Measurements from ENCODE around the gene SORBS2. TPM values are rescaled to one million over a fixed set of nuclear protein-coding genes. Genes with fewer than 3 reads are reported as not detected.

Gene SORBS2
- total RNA-seq, 2 donors from 2014 or later: 28.0 to 77.4 TPM

- no peaks in the 10 kb centered on the region for H3K36me3 ChIP-seq
- no peaks in the 10 kb centered on the region for H3K27me3 ChIP-seq
- H3K27ac ChIP-seq: no peak overlapping the region
- H3K4me1 ChIP-seq: no peaks in the 10 kb centered on the region
- H3K9me3 ChIP-seq: no peaks in the 10 kb centered on the region
- DNase-seq: no peak
- intact Hi-C loops (cut with DNase I): no loop called here
- H3K4me3 ChIP-seq: no peak overlapping the region
- no peak for TF ChIP-seq CTCF (IDR thresholded peaks at IDR 0.05)
- H3K9ac ChIP-seq (ENCODE audit: low read depth in 2 of 2, low read length in 2 of 2): no peak overlapping the region
Observed at GRCh38 chr4:185734214-185734613, 77.8 kb downstream of the SORBS2 start.

GRCh38 chr4:185730849-185731608 lies 81.0 kb downstream of the SORBS2 start:
- Histone ChIP-seq H3K9ac (ENCODE audit: low read depth in 2 of 2, low read length in 2 of 2) (no peak overlapping the region), H3K27ac (no peak overlapping the region), H3K4me3 (no peak overlapping the region), H3K9me3 (no peaks in the 10 kb centered on the region), H3K4me1 (no peaks in the 10 kb centered on the region), H3K36me3 (no peaks in the 10 kb centered on the region), H3K27me3 (no peaks in the 10 kb centered on the region)
- TF ChIP-seq CTCF (IDR thresholded peaks at IDR 0.05): no peak
- intact Hi-C loops (cut with DNase I): no loop called here
- DNase-seq: no peak

GRCh38 chr4:185730387-185730786 lies 81.6 kb downstream of the SORBS2 start:
- Histone ChIP-seq H3K9me3 (no peaks in the 10 kb centered on the region), H3K9ac (ENCODE audit: low read depth in 2 of 2, low read length in 2 of 2) (no peak overlapping the region), H3K36me3 (no peaks in the 10 kb centered on the region), H3K4me3 (no peak overlapping the region), H3K27me3 (no peaks in the 10 kb centered on the region), H3K27ac (no peak overlapping the region), H3K4me1 (no peaks in the 10 kb centered on the region)
- no peak for DNase-seq
- intact Hi-C loops (cut with DNase I): no loop called here
- TF ChIP-seq CTCF (IDR thresholded peaks at IDR 0.05): no peak

GRCh38 chr4:185729391-185729804 lies 82.6 kb downstream of the SORBS2 start:
- Histone ChIP-seq H3K9me3 (no peaks in the 10 kb centered on the region), H3K9ac (ENCODE audit: low read depth in 2 of 2, low read length in 2 of 2) (no peak overlapping the region), H3K27me3 (no peaks in the 10 kb centered on the region), H3K4me3 (no peak overlapping the region), H3K4me1 (no peaks in the 10 kb centered on the region), H3K27ac (no peak overlapping the region), H3K36me3 (no peaks in the 10 kb centered on the region)
- intact Hi-C loops (cut with DNase I): no loop called here
- TF ChIP-seq CTCF (IDR thresholded peaks at IDR 0.05): no peak
- no peak for DNase-seq

- H3K27me3 ChIP-seq: no peaks in the 10 kb centered on the region
- H3K36me3 ChIP-seq: no peaks in the 10 kb centered on the region
- H3K4me1 ChIP-seq: no peaks in the 10 kb centered on the region
- no peak overlapping the region for H3K27ac ChIP-seq
- no peaks in the 10 kb centered on the region for H3K9me3 ChIP-seq
- intact Hi-C loops (cut with DNase I): no loop called here
- no peak for DNase-seq
- no peak for TF ChIP-seq CTCF (IDR thresholded peaks at IDR 0.05)
- H3K4me3 ChIP-seq: no peak overlapping the region
- H3K9ac ChIP-seq (ENCODE audit: low read depth in 2 of 2, low read length in 2 of 2): no peak overlapping the region
Observed at GRCh38 chr4:185728893-185729292, 83.1 kb downstream of the SORBS2 start.
